GM19025 (cell line): Measurements from ENCODE around the gene NPAS3.

Experiments used
- ATAC-seq: cut with Tn5 transposase; IDR thresholded peaks from one replicate; pipeline ENCODE4 v1.9.1; 2021; ENCODE audit warnings: mild to moderate bottlenecking, low read depth, moderate library complexity; ENCODE audit not compliant: unreplicated experiment

Gene NPAS3

GRCh38 chr14:33834466-33835260 lies 896.0 kb downstream of the NPAS3 start:
- no peak for ATAC-seq

- no peak for ATAC-seq
These were observed 896.6 kb downstream of the NPAS3 start for GRCh38 chr14:33835261-33835655.

GRCh38 chr14:33835677-33836076 lies 897.0 kb downstream of the NPAS3 start:
- no peak for ATAC-seq

- ATAC-seq, result no peak
These were observed 897.7 kb downstream of the NPAS3 start for GRCh38 chr14:33836203-33836899.

- ATAC-seq, result no peak
These were observed 898.4 kb downstream of the NPAS3 start for GRCh38 chr14:33836900-33837577.

GRCh38 chr14:33837943-33838683 lies 899.4 kb downstream of the NPAS3 start:
- ATAC-seq, result no peak

- no peak for ATAC-seq
These were observed 900.8 kb downstream of the NPAS3 start for GRCh38 chr14:33839193-33840076.

- no peak for ATAC-seq
These were observed 902.1 kb downstream of the NPAS3 start for GRCh38 chr14:33840797-33841196.

GRCh38 chr14:33842299-33842698 lies 903.6 kb downstream of the NPAS3 start:
- no peak for ATAC-seq

- no peak for ATAC-seq
These were observed 905.4 kb downstream of the NPAS3 start for GRCh38 chr14:33844118-33844517.

GRCh38 chr14:33846100-33846824 lies 907.6 kb downstream of the NPAS3 start:
- ATAC-seq, result no peak

- ATAC-seq, result no peak
These were observed 908.4 kb downstream of the NPAS3 start for GRCh38 chr14:33847066-33847465.

- no peak for ATAC-seq
These were observed 909.3 kb downstream of the NPAS3 start for GRCh38 chr14:33848009-33848408.

GRCh38 chr14:33848706-33849454 lies 910.2 kb downstream of the NPAS3 start:
- ATAC-seq, result no peak

- no peak for ATAC-seq
These were observed 910.7 kb downstream of the NPAS3 start for GRCh38 chr14:33849455-33849801.

- ATAC-seq, result no peak
These were observed 912.1 kb downstream of the NPAS3 start for GRCh38 chr14:33850826-33851225.

GRCh38 chr14:33851366-33851765 lies 912.7 kb downstream of the NPAS3 start:
- ATAC-seq, result no peak

GRCh38 chr14:33851931-33852330 lies 913.3 kb downstream of the NPAS3 start:
- no peak for ATAC-seq
